Measurements from ENCODE around the gene MIA.
A peak's percentile ranks its signal among the peaks of the same experiment; 100 is the strongest.

The MIA gene

GRCh38 chr19:40750874-40751537 is 24.3 kb upstream of the MIA start, which contains the start of gene SNRPA:
SNRPA (plus strand) TSS chr19:40751203; CDS start chr19:40751409, 206 bp downstream.
- Histone ChIP-seq H3K9ac (ENCODE audit: low read length) (peak within 1 kb of the TSS; percentile 84), H3K27ac (ENCODE audit: low read depth, low read length) (peak within 1 kb of the TSS; percentile 91), H3K9me3 (ENCODE audit: insufficient read depth, low read length) (no peaks in the 10 kb centered on the region), H4K20me1 (ENCODE audit: low read depth, low read length) (peaks cover 9% of the 10 kb centered on the region; the same call in 1 of the 2 replicates), H3K79me2 (ENCODE audit: insufficient read depth, low read length) (peaks cover 49% of the 10 kb centered on the region), H3K4me2 (ENCODE audit: low read depth, low read length, poor library complexity, severe bottlenecking) (peak within 1 kb of the TSS; percentile 94), H3K4me3 (ENCODE audit: insufficient read depth, low read length, poor library complexity, severe bottlenecking) (peak within 1 kb of the TSS; percentile 70), H3F3A (ENCODE audit: insufficient read depth) (no peaks in the 10 kb centered on the region), H3K36me3 (ENCODE audit: low read length) (peaks cover 6% of the 10 kb centered on the region), H2AFZ (ENCODE audit: low read depth, low read length, severe bottlenecking) (peak within 1 kb of the TSS; percentile 23), H3K27me3 (ENCODE audit: low read length) (no peaks in the 10 kb centered on the region), H3K9me2 (replicated peaks; ENCODE audit: insufficient read depth, low read length) (no peaks in the 10 kb centered on the region)
- TF ChIP-seq EZH2phosphoT487 (conservative IDR thresholded peaks at IDR 0.05; ENCODE audit: low read length) (no peak), CTCF (IDR thresholded peaks at IDR 0.05; ENCODE audit: insufficient read depth, low read length, poor library complexity, severe bottlenecking) (no peak)

GRCh38 chr19:40752257-40752781 is 23.0 kb upstream of the MIA start:
- Histone ChIP-seq H3K79me2 (ENCODE audit: insufficient read depth, low read length) (peaks cover 62% of the 10 kb centered on the region), H3K9me3 (ENCODE audit: insufficient read depth, low read length) (no peaks in the 10 kb centered on the region), H3K27ac (ENCODE audit: low read depth, low read length) (peak overlapping the region; percentile 91), H3K4me2 (ENCODE audit: low read depth, low read length, poor library complexity, severe bottlenecking) (peak overlapping the region; percentile 80), H3K9me2 (replicated peaks; ENCODE audit: insufficient read depth, low read length) (no peaks in the 10 kb centered on the region), H4K20me1 (ENCODE audit: low read depth, low read length) (peaks cover 17% of the 10 kb centered on the region), H3K36me3 (ENCODE audit: low read length) (peaks cover 6% of the 10 kb centered on the region), H3K4me3 (ENCODE audit: insufficient read depth, low read length, poor library complexity, severe bottlenecking) (peak overlapping the region; percentile 69), H3F3A (ENCODE audit: insufficient read depth) (no peaks in the 10 kb centered on the region), H3K27me3 (ENCODE audit: low read length) (no peaks in the 10 kb centered on the region), H2AFZ (ENCODE audit: low read depth, low read length, severe bottlenecking) (no peak overlapping the region), H3K9ac (ENCODE audit: low read length) (peak overlapping the region; percentile 84)
- no peak for TF ChIP-seq CTCF (IDR thresholded peaks at IDR 0.05; ENCODE audit: insufficient read depth, low read length, poor library complexity, severe bottlenecking)
- TF ChIP-seq EZH2phosphoT487 (conservative IDR thresholded peaks at IDR 0.05; ENCODE audit: low read length): no peak

GRCh38 chr19:40754611-40755247 is 20.6 kb upstream of the MIA start:
- peak overlapping the region; percentile 80 for H3K4me2 ChIP-seq (ENCODE audit: low read depth, low read length, poor library complexity, severe bottlenecking)
- no peaks in the 10 kb centered on the region for H3K27me3 ChIP-seq (ENCODE audit: low read length)
- peaks cover 76% of the 10 kb centered on the region for H3K79me2 ChIP-seq (ENCODE audit: insufficient read depth, low read length)
- peak overlapping the region; percentile 20; the same call in 1 of the 2 replicates for H3K27ac ChIP-seq (ENCODE audit: low read depth, low read length)
- H2AFZ ChIP-seq (ENCODE audit: low read depth, low read length, severe bottlenecking): no peak overlapping the region
- TF ChIP-seq CTCF (IDR thresholded peaks at IDR 0.05; ENCODE audit: insufficient read depth, low read length, poor library complexity, severe bottlenecking) (no peak), EZH2phosphoT487 (conservative IDR thresholded peaks at IDR 0.05; ENCODE audit: low read length) (no peak)
- peaks cover 14% of the 10 kb centered on the region for H3K36me3 ChIP-seq (ENCODE audit: low read length)
- peaks cover 21% of the 10 kb centered on the region for H4K20me1 ChIP-seq (ENCODE audit: low read depth, low read length)
- no peaks in the 10 kb centered on the region for H3F3A ChIP-seq (ENCODE audit: insufficient read depth)
- H3K9me3 ChIP-seq (ENCODE audit: insufficient read depth, low read length): no peaks in the 10 kb centered on the region
- no peaks in the 10 kb centered on the region for H3K9me2 ChIP-seq (replicated peaks; ENCODE audit: insufficient read depth, low read length)
- peak overlapping the region; percentile 12 for H3K4me3 ChIP-seq (ENCODE audit: insufficient read depth, low read length, poor library complexity, severe bottlenecking)
- H3K9ac ChIP-seq (ENCODE audit: low read length): peak overlapping the region; percentile 23; the same call in 1 of the 2 replicates
